HG03432 (cell line): Measurements from ENCODE around the gene OR2A25.

ENCODE experiments used
- ATAC-seq: cut with Tn5 transposase; IDR thresholded peaks from one replicate; pipeline ENCODE4 v1.9.1; 2021; ENCODE audit warnings: mild to moderate bottlenecking, moderate library complexity; ENCODE audit not compliant: unreplicated experiment

Gene OR2A25

DNA sequence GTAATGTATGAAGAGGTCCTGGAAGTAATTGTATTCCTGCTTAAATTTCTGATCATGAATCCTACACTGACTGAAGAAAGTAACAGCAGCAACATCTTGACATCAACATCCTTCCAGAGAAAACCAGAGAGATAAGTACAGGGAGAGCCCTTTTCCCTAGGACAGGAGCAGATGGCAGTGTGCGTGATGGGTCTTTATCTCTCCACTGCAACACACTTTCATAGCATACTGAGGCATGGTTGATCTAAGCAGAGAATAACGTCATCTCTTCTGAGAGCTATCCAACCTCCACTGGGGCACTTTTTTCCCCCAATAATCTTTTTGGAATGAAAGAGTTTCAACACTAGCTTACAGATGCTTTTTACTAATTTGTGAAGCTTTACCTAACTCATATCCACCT is 342 bp downstream of the OR2A25 start:
- no peak for ATAC-seq

GRCh38 chr7:144074374-144074773 is 4.8 kb downstream of the OR2A25 start:
- no peak for ATAC-seq

- no peak for ATAC-seq
Observed at GRCh38 chr7:144085978-144086377, 16.4 kb downstream of the OR2A25 start, which contains the start of gene OR2A12. Gene OR2A12 (plus strand): TSS chr7:144086278. CDS start chr7:144095108, 8,830 bp downstream.

GRCh38 chr7:144086730-144087129 is 17.1 kb downstream of the OR2A25 start:
- ATAC-seq: no peak

- ATAC-seq: no peak
Observed at GRCh38 chr7:144087230-144087629, 17.6 kb downstream of the OR2A25 start.

GRCh38 chr7:144090667-144091066 is 21.1 kb downstream of the OR2A25 start:
- ATAC-seq: no peak

DNA sequence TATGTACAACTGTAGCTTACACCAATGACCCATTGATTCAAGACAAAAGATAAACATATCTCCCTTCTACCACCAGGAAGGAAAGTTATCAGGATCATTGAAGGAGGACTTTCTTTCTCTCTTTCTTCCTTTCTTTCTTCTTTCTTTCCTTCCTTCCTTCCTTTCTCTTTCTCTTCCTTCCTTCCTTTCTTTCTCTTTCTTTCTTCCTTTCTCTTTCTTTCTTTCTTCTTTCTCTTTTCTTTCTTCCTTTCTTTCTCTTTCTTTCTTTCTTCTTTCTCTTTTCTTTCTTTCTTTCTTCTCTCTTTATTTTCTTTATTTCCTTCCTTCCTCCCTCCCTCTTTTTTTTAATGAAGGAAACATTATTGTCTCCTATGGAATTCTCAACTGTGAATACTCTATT is 29.2 kb downstream of the OR2A25 start:
- ATAC-seq: no peak

- no peak for ATAC-seq
Observed at GRCh38 chr7:144100607-144101006, 31.0 kb downstream of the OR2A25 start.

DNA sequence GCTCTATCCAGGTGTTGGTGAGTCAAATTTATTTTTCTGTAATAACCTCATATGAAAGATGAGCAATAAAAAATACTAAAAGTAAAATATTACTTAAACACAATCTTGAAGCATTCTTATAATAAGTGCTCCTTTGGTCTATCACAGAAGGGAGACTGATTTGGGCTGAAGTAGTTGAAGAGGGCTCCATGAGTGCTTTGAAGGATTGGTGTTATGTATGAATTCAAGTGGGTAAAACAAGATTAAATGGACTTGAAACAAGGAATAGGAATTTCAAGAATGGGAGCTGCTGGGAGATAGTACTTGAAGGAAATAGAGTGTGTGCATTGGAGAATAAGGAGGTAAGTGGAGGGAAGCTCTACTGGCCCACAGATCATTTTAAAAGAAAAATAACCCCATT is 32.4 kb downstream of the OR2A25 start:
- ATAC-seq: no peak

GRCh38 chr7:144105211-144105610 is 35.6 kb downstream of the OR2A25 start:
- ATAC-seq: no peak

- no peak for ATAC-seq
Observed at GRCh38 chr7:144109283-144109682, 39.7 kb downstream of the OR2A25 start, which contains the start of gene OR2A2. Gene OR2A2 (plus strand): TSS chr7:144109583. CDS start chr7:144109583, 0 bp downstream.

DNA sequence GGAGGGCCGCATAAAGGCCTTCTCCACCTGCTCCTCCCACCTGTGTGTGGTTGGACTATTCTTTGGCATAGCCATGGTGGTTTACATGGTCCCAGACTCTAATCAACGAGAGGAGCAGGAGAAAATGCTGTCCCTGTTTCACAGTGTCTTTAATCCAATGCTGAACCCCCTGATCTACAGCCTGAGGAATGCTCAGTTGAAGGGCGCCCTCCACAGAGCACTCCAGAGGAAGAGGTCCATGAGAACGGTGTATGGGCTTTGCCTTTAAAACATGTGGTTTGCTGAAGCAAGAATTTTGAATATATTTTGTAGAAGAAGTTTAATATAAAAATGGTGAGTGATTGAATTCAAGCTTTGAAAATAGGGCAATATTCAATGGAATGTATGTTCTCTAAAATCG is 40.7 kb downstream of the OR2A25 start:
- ATAC-seq: no peak

- ATAC-seq: no peak
Observed at GRCh38 chr7:144113651-144114050, 44.0 kb downstream of the OR2A25 start.

- ATAC-seq: no peak
Observed at GRCh38 chr7:144118341-144118740, 48.7 kb downstream of the OR2A25 start.

DNA sequence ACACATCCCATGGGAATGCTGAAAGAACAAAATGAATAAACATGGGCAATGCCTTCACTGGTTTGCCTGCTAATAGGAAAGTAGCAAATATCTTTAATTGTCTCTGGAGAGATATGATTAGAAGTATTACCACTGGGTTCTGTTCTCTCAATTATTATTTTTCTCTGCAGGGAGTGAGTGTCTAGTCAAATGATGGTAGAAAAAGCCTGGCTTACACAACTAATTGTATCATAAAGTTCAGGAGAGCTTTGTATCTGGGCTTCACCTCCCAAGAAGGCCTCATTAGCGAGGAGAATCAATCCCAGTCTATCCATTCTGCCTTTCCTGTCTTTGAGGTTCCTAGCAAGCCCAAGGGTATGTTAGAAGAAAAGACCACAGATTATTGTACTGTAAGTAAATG is 53.3 kb downstream of the OR2A25 start, which contains the start of gene OR2A14:
TSS of gene OR2A14 (plus strand) at position 301 of the 400 bp plus-strand sequence. CDS start 5,937 bp downstream, outside the sequence.
- no peak for ATAC-seq
